WTC11 (cell line): ENCODE results near the gene RANBP17. TPM values are rescaled to one million over a fixed set of nuclear protein-coding genes. Genes with fewer than 3 reads are reported as not detected.
"Not testable (repeated sequence)": the region's sequence is repeated elsewhere in the genome, so short reads cannot be mapped to it uniquely, and the experiment has no call there.

Experiments
- ATAC-seq: fragments of 200-7000 bp; cut with Tn5 transposase; 2 replicates; pipeline ENCODE4 v1.10.0; 2021; ENCODE audit warnings: mild to moderate bottlenecking, moderate library complexity
- CTCF ChIA-PET: fragments of 300-600 bp; sonication (Branson Sonifier 250); formaldehyde crosslinking; loops from one replicate; lab custom pipeline; 2021; ENCODE audit warnings: antibody characterized with exemption; lab: Charles Lee
- POLR2A ChIA-PET: fragments of 350-600 bp; sonication (Branson Sonifier 250); formaldehyde crosslinking; loops from one replicate; lab custom pipeline; 2021; ENCODE audit warnings: antibody characterized with exemption; lab: Charles Lee
- DNase-seq: peaks from one replicate; pipeline ENCODE4 v3.0.0; 2021; ENCODE audit warnings: low spot score
- H3K27ac Mint-ChIP-seq: 2 replicates; pipeline ENCODE4 v1.8.0; 2021; ENCODE audit warnings: mixed read lengths
- H3K27me3 Mint-ChIP-seq: 2 replicates; pipeline ENCODE4 v1.8.0; 2021; ENCODE audit warnings: low read depth, mild to moderate bottlenecking, moderate library complexity, mixed read lengths
- H3K36me3 Mint-ChIP-seq: 2 replicates; pipeline ENCODE4 v1.8.0; 2021; ENCODE audit warnings: mixed read lengths
- H3K4me1 Mint-ChIP-seq: 2 replicates; pipeline ENCODE4 v1.8.0; 2022; ENCODE audit warnings: mixed read lengths
- H3K4me3 Mint-ChIP-seq: 2 replicates; pipeline ENCODE4 v1.8.0; 2021; ENCODE audit warnings: mild to moderate bottlenecking, moderate library complexity, mixed read lengths
- H3K9me3 Mint-ChIP-seq: 2 replicates; pipeline ENCODE4 v1.8.0; 2021; ENCODE audit warnings: mixed read lengths
- CBFB ChIP-seq: sonication (generic); formaldehyde crosslinking; IDR thresholded peaks from 2 replicates; pipeline ENCODE4 v1.8.1; 2022; ENCODE audit warnings: mild to moderate bottlenecking, low read depth, missing genetic modification reagents
- CREB1 ChIP-seq: sonication (generic); formaldehyde crosslinking; IDR thresholded peaks from 2 replicates; pipeline ENCODE4 v1.8.0; 2023; ENCODE audit warnings: mild to moderate bottlenecking, missing genetic modification reagents
- E2F4 ChIP-seq: sonication (generic); formaldehyde crosslinking; IDR thresholded peaks from 2 replicates; pipeline ENCODE4 v1.8.1; 2022; ENCODE audit warnings: low read depth, mild to moderate bottlenecking, moderate library complexity, missing genetic modification reagents, borderline replicate concordance
- ELF4 ChIP-seq: sonication (generic); formaldehyde crosslinking; IDR thresholded peaks from 2 replicates; pipeline ENCODE4 v1.8.1; 2022; ENCODE audit warnings: low read depth, mild to moderate bottlenecking, moderate library complexity, missing genetic modification reagents
- FOXJ3 ChIP-seq: sonication (generic); formaldehyde crosslinking; IDR thresholded peaks from 2 replicates; pipeline ENCODE4 v1.9.0; 2021; ENCODE audit warnings: missing genetic modification reagents, mild to moderate bottlenecking, borderline replicate concordance
- MXD4 ChIP-seq: fragments of 250-450 bp; sonication (Bioruptor Pico); IDR thresholded peaks from 2 replicates; pipeline ENCODE4 v1.8.0; 2021; ENCODE audit warnings: mild to moderate bottlenecking, moderate library complexity, borderline replicate concordance
- NFE2L1 ChIP-seq: sonication (generic); formaldehyde crosslinking; IDR thresholded peaks from 2 replicates; pipeline ENCODE4 v1.8.1; 2023; ENCODE audit warnings: missing genetic modification reagents
- PREB ChIP-seq: sonication (generic); formaldehyde crosslinking; IDR thresholded peaks from 2 replicates; pipeline ENCODE4 v1.8.1; 2022; ENCODE audit warnings: mild to moderate bottlenecking, missing genetic modification reagents, moderate library complexity, borderline replicate concordance
- RORB ChIP-seq: fragments of 250-450 bp; sonication (Bioruptor Pico); IDR thresholded peaks from 2 replicates; pipeline ENCODE4 v1.9.0; 2021; ENCODE audit warnings: mild to moderate bottlenecking
- SMAD4 ChIP-seq: sonication (generic); formaldehyde crosslinking; IDR thresholded peaks from 2 replicates; pipeline ENCODE4 v1.8.0; 2022; ENCODE audit warnings: mild to moderate bottlenecking, missing genetic modification reagents
- ZNF232 ChIP-seq: sonication (generic); formaldehyde crosslinking; IDR thresholded peaks from 2 replicates; pipeline ENCODE4 v1.8.0; 2022; ENCODE audit warnings: mild to moderate bottlenecking, missing genetic modification reagents
- ZNF423 ChIP-seq: fragments of 250-450 bp; sonication (Bioruptor Pico); IDR thresholded peaks from 2 replicates; pipeline ENCODE4 v2.1.2; 2022; ENCODE audit warnings: mild to moderate bottlenecking, moderate library complexity
- total RNA-seq: library from RNA; stranded (reverse); gene quantifications from 3 replicates; pipeline ENCODE4 v1.2.3, GENCODE V29; 2021
- TF ChIP-seq, protein P1 (sequence below): sonication (generic); formaldehyde crosslinking; conservative IDR thresholded peaks from 2 replicates; pipeline ENCODE4 v1.8.1; 2023; ENCODE audit warnings: mild to moderate bottlenecking, low read depth, missing genetic modification reagents, moderate library complexity

RANBP17 gene
- total RNA-seq, 1 experiment from 2014 or later, result 23.1 TPM

GRCh38 chr5:170935534-170936218 is 73.9 kb downstream of the RANBP17 start:
- not testable (repeated sequence) for H3K27me3 Mint-ChIP-seq, H3K4me1 Mint-ChIP-seq
- H3K27ac Mint-ChIP-seq, result peak overlapping the region; percentile 68
- ATAC-seq, result peak; percentile 62
- peaks cover 24% of the 10 kb centered on the region for H3K9me3 Mint-ChIP-seq
- ChIA-PET POLR2A (interaction anchor here (0.6 kb wide), 1 partner anchor 451 kb away, joined by 3 read pairs; no protein-coding TSS in a partner anchor), CTCF (interaction anchor here (0.7 to 1.7 kb wide), 5 partner anchors 13 to 302 kb away, joined by 3 to 7 read pairs (median 3); no protein-coding TSS in a partner anchor)
- DNase-seq, result peak; percentile 50
- H3K36me3 Mint-ChIP-seq, result peaks cover 31% of the 10 kb centered on the region
- H3K4me3 Mint-ChIP-seq, result peak overlapping the region; percentile 44

GRCh38 chr5:170937072-170937471 is 75.3 kb downstream of the RANBP17 start:
- ChIA-PET POLR2A (no interaction called here), CTCF (no interaction called here)
- no peak for TF ChIP-seq MXD4 (CRISPR knock-in tag)
- TF ChIP-seq ELF4 (CRISPR knock-in tag), result no peak
- TF ChIP-seq ZNF423 (CRISPR knock-in tag), result no peak
- no peak for TF ChIP-seq ZNF232 (CRISPR knock-in tag)
- no peak for TF ChIP-seq SMAD4 (CRISPR knock-in tag)
- TF ChIP-seq FOXJ3 (CRISPR knock-in tag), result no peak
- no peak for TF ChIP-seq CREB1
- TF ChIP-seq E2F4, result no peak
- TF ChIP-seq RORB (CRISPR knock-in tag), result no peak
- peaks cover 7% of the 10 kb centered on the region for H3K4me1 Mint-ChIP-seq
- no peak for ATAC-seq
- DNase-seq, result no peak
- peaks cover 28% of the 10 kb centered on the region for H3K36me3 Mint-ChIP-seq
- H3K27me3 Mint-ChIP-seq, result peaks cover 4% of the 10 kb centered on the region; the same call in 1 of the 2 replicates
- H3K9me3 Mint-ChIP-seq, result peaks cover 18% of the 10 kb centered on the region
- H3K27ac Mint-ChIP-seq, result no peak overlapping the region
- no peak overlapping the region for H3K4me3 Mint-ChIP-seq

DNA sequence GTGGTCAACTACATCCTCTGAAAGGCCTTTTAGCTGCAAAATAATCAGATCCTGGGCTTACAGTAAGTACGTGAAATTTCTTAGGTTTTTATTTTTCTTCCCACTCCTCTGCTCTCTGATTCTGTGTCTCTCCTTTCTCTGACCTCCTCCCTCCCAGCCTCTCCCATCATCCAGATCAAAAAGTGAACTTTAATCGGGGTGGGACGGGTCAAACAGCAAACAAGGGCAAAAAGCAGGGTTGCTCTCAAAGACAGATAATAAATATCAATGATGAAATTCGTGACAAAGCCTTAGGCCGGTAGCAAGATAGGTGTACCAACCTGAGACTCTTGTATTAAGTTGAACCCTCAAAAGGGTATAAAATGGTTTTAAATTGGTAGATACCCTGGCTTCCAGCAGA is 76.1 kb downstream of the RANBP17 start:
- ATAC-seq, result no peak
- no peak overlapping the region for H3K27ac Mint-ChIP-seq
- ChIA-PET CTCF (no interaction called here), POLR2A (no interaction called here)
- no peak overlapping the region for H3K4me3 Mint-ChIP-seq
- peaks cover 4% of the 10 kb centered on the region; the same call in 1 of the 2 replicates for H3K27me3 Mint-ChIP-seq
- H3K36me3 Mint-ChIP-seq, result peaks cover 28% of the 10 kb centered on the region
- H3K9me3 Mint-ChIP-seq, result peaks cover 18% of the 10 kb centered on the region
- H3K4me1 Mint-ChIP-seq, result peaks cover 7% of the 10 kb centered on the region
- TF ChIP-seq E2F4 (no peak), CBFB (no peak), PREB (CRISPR knock-in tag) (no peak), FOXJ3 (CRISPR knock-in tag) (no peak), NFE2L1 (CRISPR knock-in tag) (no peak), SMAD4 (CRISPR knock-in tag) (no peak)
- TF ChIP-seq, protein P1, sequence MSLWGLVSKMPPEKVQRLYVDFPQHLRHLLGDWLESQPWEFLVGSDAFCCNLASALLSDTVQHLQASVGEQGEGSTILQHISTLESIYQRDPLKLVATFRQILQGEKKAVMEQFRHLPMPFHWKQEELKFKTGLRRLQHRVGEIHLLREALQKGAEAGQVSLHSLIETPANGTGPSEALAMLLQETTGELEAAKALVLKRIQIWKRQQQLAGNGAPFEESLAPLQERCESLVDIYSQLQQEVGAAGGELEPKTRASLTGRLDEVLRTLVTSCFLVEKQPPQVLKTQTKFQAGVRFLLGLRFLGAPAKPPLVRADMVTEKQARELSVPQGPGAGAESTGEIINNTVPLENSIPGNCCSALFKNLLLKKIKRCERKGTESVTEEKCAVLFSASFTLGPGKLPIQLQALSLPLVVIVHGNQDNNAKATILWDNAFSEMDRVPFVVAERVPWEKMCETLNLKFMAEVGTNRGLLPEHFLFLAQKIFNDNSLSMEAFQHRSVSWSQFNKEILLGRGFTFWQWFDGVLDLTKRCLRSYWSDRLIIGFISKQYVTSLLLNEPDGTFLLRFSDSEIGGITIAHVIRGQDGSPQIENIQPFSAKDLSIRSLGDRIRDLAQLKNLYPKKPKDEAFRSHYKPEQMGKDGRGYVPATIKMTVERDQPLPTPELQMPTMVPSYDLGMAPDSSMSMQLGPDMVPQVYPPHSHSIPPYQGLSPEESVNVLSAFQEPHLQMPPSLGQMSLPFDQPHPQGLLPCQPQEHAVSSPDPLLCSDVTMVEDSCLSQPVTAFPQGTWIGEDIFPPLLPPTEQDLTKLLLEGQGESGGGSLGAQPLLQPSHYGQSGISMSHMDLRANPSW (CRISPR knock-in tag), result no peak
- no peak for DNase-seq
